ENCODE measurements around the gene WNT9B. TPM values are rescaled to one million over a fixed set of nuclear protein-coding genes. Genes with fewer than 3 reads are reported as not detected.
"Not testable (repeated sequence)": the region's sequence is repeated elsewhere in the genome, so short reads cannot be mapped to it uniquely, and the experiment has no call there.

The WNT9B gene
- total RNA-seq, 1 experiment from 2014 or later = not detected

DNA sequence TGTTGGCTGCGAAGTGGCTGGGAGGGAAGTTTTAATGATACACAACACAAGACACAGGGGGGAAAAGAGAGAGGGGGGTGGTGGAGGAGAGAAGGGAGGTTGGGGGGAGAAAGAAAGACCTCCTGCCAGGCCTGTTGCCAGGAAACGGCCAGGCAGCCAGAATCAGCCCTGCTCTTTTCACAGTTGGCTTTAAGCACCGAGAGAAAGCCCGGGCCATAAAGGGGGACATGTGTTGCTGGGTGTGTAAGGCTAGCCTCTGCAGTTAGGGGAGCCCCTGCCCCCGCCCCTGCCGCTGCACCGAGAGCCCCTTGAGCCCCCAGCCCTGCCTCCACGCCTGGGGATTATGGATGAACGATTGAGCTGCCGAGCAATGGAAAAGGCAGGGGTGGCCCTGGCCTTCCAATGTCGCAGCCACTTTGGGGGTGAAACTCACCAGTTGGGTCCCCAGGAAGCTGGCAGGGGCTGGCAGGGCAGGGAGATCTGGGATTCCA lies 19.0 kb upstream of the WNT9B start:
- peak in 1 of 2 experiments; percentile 44 for DNase-seq (ENCODE audit: low read depth in 1 of 2, low spot score in 2 of 2)
- Histone ChIP-seq H3K4me1 (replicated peaks) (no peaks in the 10 kb centered on the region), H3K9me3 (replicated peaks) (no peaks in the 10 kb centered on the region), H3K27me3 (replicated peaks) (peaks cover 6% of the 10 kb centered on the region), H3K36me3 (no peaks in the 10 kb centered on the region), H3K4me3 (no peak overlapping the region), H3K27ac (no peak overlapping the region)

DNA sequence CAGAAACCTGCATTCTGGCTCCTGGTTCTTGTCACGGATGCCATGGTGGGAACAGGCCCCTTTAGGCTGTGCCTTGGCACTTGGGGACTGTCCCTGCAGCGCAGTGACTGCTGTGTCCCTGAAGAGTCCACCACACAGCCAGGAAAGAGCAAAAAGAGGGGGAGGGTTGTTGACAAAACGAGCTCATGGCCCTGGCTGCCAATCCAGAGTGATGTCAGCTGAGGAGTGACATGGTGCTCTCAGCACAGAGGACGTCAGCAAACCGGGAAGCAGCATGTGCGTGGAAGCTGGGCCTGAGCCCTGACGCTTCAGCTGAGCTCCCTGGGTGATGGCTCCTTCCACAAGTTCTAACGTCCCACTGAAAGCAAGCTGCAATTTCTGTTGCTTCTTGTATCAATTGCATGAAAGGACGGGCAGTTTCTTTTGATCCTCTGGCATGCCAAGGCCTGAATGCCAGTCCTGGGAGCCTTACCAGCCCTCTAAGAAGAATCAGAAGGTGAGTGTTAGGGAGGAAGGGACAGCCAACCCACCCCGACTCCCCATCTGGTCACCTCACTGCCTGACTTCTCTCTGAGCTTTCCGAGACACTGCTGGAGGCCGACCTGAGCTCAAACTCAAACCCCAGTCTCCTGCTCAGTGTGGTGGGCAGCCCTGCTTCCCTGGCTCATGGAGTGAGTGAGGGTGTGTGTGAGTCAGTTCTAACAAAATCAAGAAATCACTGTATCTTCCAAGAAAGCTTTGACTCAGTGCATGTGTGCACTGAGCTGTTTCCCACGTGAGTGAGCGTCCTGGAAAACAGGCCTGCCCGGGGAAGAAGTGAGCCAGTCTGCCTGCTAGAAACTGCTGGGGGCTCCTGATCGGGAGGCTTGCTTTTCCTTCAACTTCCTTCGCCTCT lies 18.2 kb upstream of the WNT9B start:
- H3K4me3 ChIP-seq = no peak overlapping the region

DNA sequence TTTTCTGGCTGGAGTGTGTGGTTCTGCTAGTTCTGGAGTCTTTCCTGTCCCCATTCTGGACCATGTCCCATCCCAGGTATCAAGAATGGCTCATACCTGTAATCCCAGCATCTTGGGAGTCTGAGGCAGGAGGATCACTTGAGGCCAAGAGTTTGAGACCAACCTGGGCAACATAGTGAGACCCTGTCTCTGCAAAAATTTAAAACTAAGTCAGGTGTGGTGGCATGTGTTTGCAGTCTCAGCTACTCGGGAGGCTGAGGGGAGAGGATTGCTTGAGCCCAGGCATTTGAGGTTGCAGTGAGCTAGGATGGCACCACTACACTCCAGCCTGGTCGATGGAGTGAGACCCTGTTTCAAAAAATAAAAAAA lies 17.6 kb upstream of the WNT9B start:
- Histone ChIP-seq H3K27me3 (replicated peaks) (peaks cover 5% of the 10 kb centered on the region), H3K9me3 (replicated peaks) (no peaks in the 10 kb centered on the region), H3K4me3 (no peak overlapping the region), H3K27ac (no peak overlapping the region), H3K36me3 (no peaks in the 10 kb centered on the region), H3K4me1 (replicated peaks) (no peaks in the 10 kb centered on the region)
- no peak for DNase-seq (ENCODE audit: low read depth in 1 of 2, low spot score in 2 of 2)

More for the DNA sequence above, 18.2 kb upstream of the WNT9B start:
- DNase-seq (ENCODE audit: low read depth in 1 of 2, low spot score in 2 of 2) = no peak
- H3K9me3 ChIP-seq (replicated peaks) = no peaks in the 10 kb centered on the region
- H3K36me3 ChIP-seq = no peaks in the 10 kb centered on the region
- H3K4me1 ChIP-seq (replicated peaks) = no peaks in the 10 kb centered on the region
- no peak overlapping the region for H3K27ac ChIP-seq
- H3K27me3 ChIP-seq (replicated peaks) = peaks cover 6% of the 10 kb centered on the region

DNA sequence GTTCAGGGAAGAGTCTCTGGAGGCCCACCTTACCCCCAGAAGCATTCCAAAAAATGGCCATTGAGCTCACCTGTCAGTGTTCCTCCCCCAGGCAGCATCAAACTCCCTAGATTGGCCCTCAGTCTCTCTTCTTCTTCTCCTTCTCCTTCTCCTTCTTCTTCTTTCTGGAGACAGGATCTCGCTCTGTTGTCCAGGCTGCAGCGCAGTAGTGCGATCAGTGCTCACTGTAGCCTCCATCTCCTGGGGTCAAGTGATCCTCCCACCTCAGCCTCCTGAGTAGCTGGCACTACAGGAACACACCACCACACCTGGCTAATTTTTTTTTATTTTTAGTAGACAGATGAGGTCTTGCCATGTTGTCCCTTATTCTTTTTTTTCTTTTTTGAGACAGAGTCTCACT lies 16.5 kb upstream of the WNT9B start:
- Histone ChIP-seq H3K36me3 (no peaks in the 10 kb centered on the region), H3K9me3 (replicated peaks) (no peaks in the 10 kb centered on the region), H3K4me3 (no peak overlapping the region), H3K27me3 (replicated peaks) (no peaks in the 10 kb centered on the region), H3K4me1 (replicated peaks) (no peaks in the 10 kb centered on the region), H3K27ac (no peak overlapping the region)
- DNase-seq (ENCODE audit: low read depth in 1 of 2, low spot score in 2 of 2) = no peak

DNA sequence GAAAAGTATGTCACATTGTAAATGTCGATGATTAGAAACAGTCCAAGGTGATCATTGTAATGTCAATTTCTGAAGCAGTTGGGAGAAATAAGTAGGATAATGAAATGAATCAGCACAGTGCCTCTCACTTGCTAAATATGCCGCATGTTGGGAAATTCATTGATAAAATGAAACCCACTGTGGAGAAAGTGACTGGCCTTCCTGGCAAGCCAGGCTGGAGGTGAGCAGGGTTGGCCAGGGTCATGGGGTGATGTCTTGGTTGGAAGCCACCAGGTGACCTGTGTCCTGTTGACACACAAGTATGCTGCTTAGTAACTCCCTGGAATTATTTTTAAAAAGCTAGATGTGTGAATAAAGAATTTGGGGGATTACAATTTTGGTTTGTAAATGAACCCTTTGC lies 14.9 kb upstream of the WNT9B start:
- DNase-seq (ENCODE audit: low read depth in 1 of 2, low spot score in 2 of 2) = no peak
- H3K27ac ChIP-seq = no peak overlapping the region
- H3K27me3 ChIP-seq (replicated peaks) = peaks cover 14% of the 10 kb centered on the region
- no peaks in the 10 kb centered on the region for H3K36me3 ChIP-seq
- no peaks in the 10 kb centered on the region for H3K4me1 ChIP-seq (replicated peaks)
- H3K9me3 ChIP-seq (replicated peaks) = no peaks in the 10 kb centered on the region
- no peak overlapping the region for H3K4me3 ChIP-seq

DNA sequence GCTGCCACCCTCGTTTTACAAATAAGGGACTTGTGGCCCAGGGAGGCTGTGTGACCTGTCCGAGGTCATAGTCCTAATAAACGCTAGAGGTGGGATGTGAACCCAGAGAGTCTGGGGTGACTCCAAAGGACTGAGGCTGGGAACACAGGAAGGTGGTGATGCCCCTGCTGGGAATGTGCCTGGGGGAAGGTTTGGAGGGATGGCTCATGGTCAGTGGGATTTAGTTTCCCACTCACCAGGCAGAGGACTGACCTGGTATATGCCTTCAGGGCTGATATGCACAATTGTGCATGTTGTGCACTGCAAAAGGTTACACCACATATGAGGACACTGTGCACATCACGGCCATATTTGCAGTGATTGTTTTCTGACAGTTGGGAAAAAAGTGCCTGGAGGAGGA lies 13.9 kb upstream of the WNT9B start:
- H3K27ac ChIP-seq = no peak overlapping the region
- no peak overlapping the region for H3K4me3 ChIP-seq
- H3K36me3 ChIP-seq = no peaks in the 10 kb centered on the region
- peaks cover 20% of the 10 kb centered on the region for H3K27me3 ChIP-seq (replicated peaks)
- no peak for DNase-seq (ENCODE audit: low read depth in 1 of 2, low spot score in 2 of 2)
- H3K4me1 ChIP-seq (replicated peaks) = no peaks in the 10 kb centered on the region
- H3K9me3 ChIP-seq (replicated peaks) = peaks cover 3% of the 10 kb centered on the region

DNA sequence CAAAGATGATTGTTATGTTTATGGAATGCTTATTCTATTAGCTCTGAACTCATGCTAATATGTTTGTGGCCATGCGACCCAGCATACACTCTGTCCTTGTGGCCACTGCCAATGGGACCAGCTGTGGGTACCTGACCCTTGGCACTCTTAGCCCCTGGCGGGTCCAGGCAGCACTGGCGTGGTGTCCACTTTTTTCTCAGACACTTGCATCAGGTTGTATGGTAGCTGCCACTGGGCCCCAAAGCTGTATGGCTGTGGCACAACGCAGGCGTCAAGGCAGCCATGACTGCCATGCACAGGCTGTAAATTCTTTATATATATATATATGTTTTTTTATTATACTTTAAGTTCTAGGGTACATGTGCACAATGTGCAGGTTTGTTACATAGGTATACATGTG lies 12.2 kb upstream of the WNT9B start:
- no peak overlapping the region for H3K4me3 ChIP-seq
- no peaks in the 10 kb centered on the region for H3K36me3 ChIP-seq
- no peak for DNase-seq (ENCODE audit: low read depth in 1 of 2, low spot score in 2 of 2)
- H3K4me1 ChIP-seq (replicated peaks) = no peaks in the 10 kb centered on the region
- no peak overlapping the region for H3K27ac ChIP-seq
- peaks cover 22% of the 10 kb centered on the region for H3K27me3 ChIP-seq (replicated peaks)
- peaks cover 9% of the 10 kb centered on the region for H3K9me3 ChIP-seq (replicated peaks)

DNA sequence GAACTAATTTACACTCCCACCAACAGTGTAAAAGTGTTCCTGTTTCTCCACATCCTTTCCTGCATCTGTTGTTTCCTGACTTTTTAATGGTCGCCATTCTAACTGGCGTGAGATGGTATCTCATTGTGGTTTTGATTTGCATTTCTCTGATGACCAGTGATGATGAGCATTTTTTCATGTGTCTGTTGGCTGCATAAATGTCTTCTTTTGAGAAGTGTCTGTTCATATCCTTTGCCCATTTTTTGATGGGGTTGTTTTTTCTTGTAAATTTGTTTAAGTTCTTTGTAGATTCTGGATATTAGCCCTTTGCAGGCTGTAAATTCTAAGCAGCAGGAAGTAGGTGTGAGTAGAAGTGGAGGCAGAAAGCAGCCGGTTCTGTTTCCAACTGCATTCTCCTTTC lies 10.8 kb upstream of the WNT9B start:
- peaks cover 26% of the 10 kb centered on the region for H3K27me3 ChIP-seq (replicated peaks)
- not testable (repeated sequence) for H3K4me3 ChIP-seq; H3K9me3 ChIP-seq (replicated peaks); H3K27ac ChIP-seq; H3K36me3 ChIP-seq; H3K4me1 ChIP-seq (replicated peaks); DNase-seq (ENCODE audit: low read depth in 1 of 2, low spot score in 2 of 2)

DNA sequence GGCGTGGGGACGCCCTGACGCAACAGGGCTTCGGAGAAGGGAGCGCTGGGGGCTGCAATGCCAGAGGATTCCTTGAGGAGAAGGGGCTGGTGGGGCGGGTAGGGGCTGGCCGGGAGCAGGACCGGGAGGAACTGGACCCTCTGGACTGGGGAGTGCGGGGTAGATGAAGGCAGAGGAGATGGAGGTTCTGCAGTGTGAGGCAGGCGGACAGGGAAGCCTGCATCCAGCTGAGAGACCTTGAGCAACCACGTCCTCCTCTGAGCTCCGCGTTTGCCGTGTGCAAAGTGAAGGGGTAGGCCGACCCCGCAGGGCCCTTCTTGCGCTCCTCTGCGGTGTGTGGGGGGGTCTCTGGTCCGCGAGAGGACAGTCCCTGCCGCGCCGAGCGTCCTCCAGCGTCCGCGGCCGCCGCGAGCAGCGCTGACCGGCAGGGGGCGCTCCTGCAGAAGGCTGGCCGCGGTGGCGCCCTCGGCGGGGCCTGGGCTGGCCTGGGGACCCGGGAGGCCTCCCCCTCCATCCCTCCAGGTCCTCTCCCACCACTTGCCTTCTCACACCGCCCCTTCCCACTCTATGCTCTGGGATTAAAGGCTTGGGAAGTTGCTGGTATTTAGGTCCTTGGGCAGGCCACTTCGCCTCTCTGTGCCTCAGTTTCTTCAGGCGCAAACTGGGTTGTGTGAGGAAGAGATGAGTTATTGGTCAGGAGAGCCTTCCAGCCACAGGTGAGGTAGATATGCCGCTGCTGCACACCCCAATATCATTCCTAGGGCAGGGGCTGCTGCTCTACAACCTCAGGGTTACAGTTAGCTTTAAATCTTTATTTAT lies 9.6 kb upstream of the WNT9B start:
- H3K36me3 ChIP-seq = no peaks in the 10 kb centered on the region
- H3K27ac ChIP-seq = no peak overlapping the region
- peaks cover 9% of the 10 kb centered on the region for H3K9me3 ChIP-seq (replicated peaks)
- no peak for DNase-seq (ENCODE audit: low read depth in 1 of 2, low spot score in 2 of 2)
- H3K4me3 ChIP-seq = no peak overlapping the region
- no peaks in the 10 kb centered on the region for H3K4me1 ChIP-seq (replicated peaks)
- H3K27me3 ChIP-seq (replicated peaks) = peaks cover 36% of the 10 kb centered on the region

DNA sequence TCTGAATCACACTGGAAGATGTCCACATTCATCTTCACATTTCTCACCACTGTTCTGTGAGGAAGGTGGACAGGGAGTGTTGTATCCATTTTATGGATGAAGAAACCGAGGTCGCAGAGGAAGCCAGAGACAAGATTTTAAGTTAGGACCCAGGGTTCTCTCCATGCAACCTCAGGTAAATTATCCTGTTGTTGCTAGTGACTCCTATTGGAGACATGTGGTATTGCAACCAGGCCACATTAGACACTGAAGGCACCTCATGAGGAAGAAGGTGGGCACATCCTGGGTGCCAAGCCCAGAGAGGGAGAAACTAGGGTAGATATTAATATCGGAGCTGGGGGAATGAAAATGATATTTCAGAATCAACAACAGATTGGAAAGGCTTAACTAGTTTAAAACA lies 8.5 kb upstream of the WNT9B start:
- H3K27me3 ChIP-seq (replicated peaks) = peaks cover 42% of the 10 kb centered on the region
- H3K27ac ChIP-seq = no peak overlapping the region

DNA sequence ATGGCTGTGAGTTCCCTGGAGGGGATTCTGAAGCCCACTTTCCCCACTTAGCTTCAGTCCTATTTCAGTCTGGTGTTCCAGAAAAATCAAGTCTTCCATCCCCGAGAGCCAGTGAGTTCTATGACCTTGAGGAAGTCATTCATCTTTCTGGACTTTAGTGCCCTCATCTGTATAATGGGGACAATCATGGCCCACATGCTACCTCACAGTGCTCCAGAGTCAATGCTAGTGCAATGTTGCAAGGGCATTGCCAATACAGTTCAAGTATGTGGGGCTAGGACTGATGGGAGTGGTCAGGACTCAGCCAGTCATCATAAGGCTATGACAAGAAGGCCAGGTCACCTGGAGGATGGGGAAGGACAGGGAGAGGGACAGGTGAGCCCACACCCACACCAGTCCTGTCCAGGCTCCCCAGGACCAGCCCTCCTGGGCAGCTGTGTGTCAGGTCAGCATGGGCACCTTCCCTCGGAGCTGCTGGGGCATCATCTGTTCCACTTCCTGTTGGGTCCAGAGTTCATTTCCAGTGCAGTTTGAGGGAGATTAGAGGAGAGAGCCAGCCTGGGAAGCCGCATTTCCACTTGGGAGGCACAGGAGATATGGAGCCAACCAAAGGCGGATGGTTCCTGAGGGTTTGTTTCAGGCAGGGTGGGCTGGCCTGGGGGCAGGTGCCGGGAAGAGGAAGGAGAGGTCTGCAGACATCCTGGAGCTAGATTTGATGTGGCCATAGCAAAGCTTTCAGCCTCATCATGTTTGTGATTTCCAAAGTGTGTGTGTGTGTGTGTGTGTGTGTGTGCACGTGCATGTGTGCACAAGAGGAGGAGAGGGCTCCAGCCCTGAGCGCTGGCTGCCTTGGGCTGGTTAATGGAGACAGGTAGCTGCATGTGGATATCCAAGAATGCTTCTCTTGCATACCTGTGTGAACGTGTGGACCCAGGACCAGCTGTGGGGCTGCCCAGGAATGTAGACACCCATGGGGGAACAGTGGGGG lies 3.9 kb upstream of the WNT9B start:
- H3K27ac ChIP-seq = no peak overlapping the region
- H3K9me3 ChIP-seq (replicated peaks) = peaks cover 6% of the 10 kb centered on the region
- peaks cover 9% of the 10 kb centered on the region for H3K4me1 ChIP-seq (replicated peaks)
- no peaks in the 10 kb centered on the region; the same call in 1 of the 2 replicates for H3K36me3 ChIP-seq
- no peak for DNase-seq (ENCODE audit: low read depth in 1 of 2, low spot score in 2 of 2)
- peaks cover 68% of the 10 kb centered on the region for H3K27me3 ChIP-seq (replicated peaks)
- H3K4me3 ChIP-seq = no peak overlapping the region

More for the DNA sequence above, 8.5 kb upstream of the WNT9B start:
- Histone ChIP-seq H3K9me3 (replicated peaks) (peaks cover 9% of the 10 kb centered on the region), H3K4me3 (no peak overlapping the region), H3K36me3 (no peaks in the 10 kb centered on the region), H3K4me1 (replicated peaks) (no peaks in the 10 kb centered on the region)
- DNase-seq (ENCODE audit: low read depth in 1 of 2, low spot score in 2 of 2) = no peak

DNA sequence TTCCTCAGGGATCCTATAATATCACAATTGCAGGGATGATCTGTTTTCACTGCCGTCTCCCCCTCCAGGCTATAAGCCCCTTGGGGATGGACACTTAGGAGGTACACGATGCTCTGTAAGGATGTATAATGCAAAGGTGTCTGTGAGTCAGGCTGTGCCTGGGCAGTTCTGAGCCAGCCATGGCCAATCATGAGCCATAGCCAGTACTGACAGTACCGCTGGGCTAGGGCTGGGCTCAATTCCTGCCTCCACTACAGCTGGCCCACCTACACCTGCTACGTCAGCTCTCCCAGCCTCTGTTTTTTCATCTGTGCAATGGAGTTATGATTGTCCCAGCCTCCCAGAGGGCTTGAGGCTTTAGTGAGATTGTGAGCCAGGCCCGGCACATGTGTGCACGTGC lies 2.8 kb upstream of the WNT9B start:
- no peak overlapping the region for H3K4me3 ChIP-seq
- no peaks in the 10 kb centered on the region; the same call in 1 of the 2 replicates for H3K36me3 ChIP-seq
- no peak for DNase-seq (ENCODE audit: low read depth in 1 of 2, low spot score in 2 of 2)
- H3K27ac ChIP-seq = no peak overlapping the region
- peaks cover 77% of the 10 kb centered on the region for H3K27me3 ChIP-seq (replicated peaks)
- no peaks in the 10 kb centered on the region for H3K9me3 ChIP-seq (replicated peaks)
- H3K4me1 ChIP-seq (replicated peaks) = peaks cover 9% of the 10 kb centered on the region

DNA sequence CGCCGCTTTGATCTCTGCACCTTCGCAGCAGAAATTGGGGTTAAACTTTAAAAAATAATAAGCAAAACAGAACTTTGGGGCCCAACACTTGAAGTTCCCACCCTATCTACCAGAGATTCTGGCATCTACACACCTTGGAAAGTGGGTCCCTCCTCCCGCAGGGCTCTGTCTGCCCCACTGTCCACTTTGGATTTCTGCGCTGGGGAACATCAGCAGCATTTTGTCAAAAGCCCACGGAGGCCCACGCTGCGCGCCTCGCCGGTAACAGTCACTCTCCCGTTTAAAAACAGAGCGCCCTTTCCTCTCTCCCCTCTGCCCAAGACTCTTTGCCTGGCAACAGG lies 725 bp upstream of the WNT9B start:
- no peaks in the 10 kb centered on the region; the same call in 1 of the 2 replicates for H3K36me3 ChIP-seq
- H3K27ac ChIP-seq = no peak overlapping the region
- peaks cover 9% of the 10 kb centered on the region for H3K4me1 ChIP-seq (replicated peaks)
- DNase-seq (ENCODE audit: low read depth in 1 of 2, low spot score in 2 of 2) = no peak
- no peaks in the 10 kb centered on the region for H3K9me3 ChIP-seq (replicated peaks)
- H3K4me3 ChIP-seq = no peak overlapping the region
- peaks cover 88% of the 10 kb centered on the region for H3K27me3 ChIP-seq (replicated peaks)

All from SJSA1 (cell line).